HEK293 (cell line): ENCODE data around the gene ARL8B.

Experiments
- ZNF521 ChIP-seq: fragments of 450-650 bp; formaldehyde crosslinking; IDR thresholded peaks from 2 replicates; pipeline ENCODE4 v1.5.1; 2017; ENCODE audit warnings: missing biosample characterization, mild to moderate bottlenecking, missing genetic modification characterization
- ZNF544 ChIP-seq: fragments of 450-650 bp; formaldehyde crosslinking; IDR thresholded peaks from 2 replicates; pipeline ENCODE4 v1.5.0; 2017; ENCODE audit warnings: missing biosample characterization, missing genetic modification characterization
- ZNF571 ChIP-seq: fragments of 450-650 bp; formaldehyde crosslinking; IDR thresholded peaks from 2 replicates; pipeline ENCODE4 v1.5.0; 2017; ENCODE audit warnings: missing biosample characterization, missing genetic modification characterization
- TF ChIP-seq, protein P1 (sequence below): fragments of 450-650 bp; formaldehyde crosslinking; IDR thresholded peaks from 2 replicates; pipeline ENCODE4 v1.5.1; 2016; ENCODE audit warnings: missing biosample characterization, missing genetic modification characterization
- TF ChIP-seq, protein P2 (sequence below): fragments of 450-650 bp; formaldehyde crosslinking; IDR thresholded peaks from 2 replicates; pipeline ENCODE4 v1.5.1; 2016; ENCODE audit warnings: missing biosample characterization, missing genetic modification characterization

GRCh38 chr3:5144316-5144994 is 22.4 kb downstream of the ARL8B start:
- TF ChIP-seq, protein P1, sequence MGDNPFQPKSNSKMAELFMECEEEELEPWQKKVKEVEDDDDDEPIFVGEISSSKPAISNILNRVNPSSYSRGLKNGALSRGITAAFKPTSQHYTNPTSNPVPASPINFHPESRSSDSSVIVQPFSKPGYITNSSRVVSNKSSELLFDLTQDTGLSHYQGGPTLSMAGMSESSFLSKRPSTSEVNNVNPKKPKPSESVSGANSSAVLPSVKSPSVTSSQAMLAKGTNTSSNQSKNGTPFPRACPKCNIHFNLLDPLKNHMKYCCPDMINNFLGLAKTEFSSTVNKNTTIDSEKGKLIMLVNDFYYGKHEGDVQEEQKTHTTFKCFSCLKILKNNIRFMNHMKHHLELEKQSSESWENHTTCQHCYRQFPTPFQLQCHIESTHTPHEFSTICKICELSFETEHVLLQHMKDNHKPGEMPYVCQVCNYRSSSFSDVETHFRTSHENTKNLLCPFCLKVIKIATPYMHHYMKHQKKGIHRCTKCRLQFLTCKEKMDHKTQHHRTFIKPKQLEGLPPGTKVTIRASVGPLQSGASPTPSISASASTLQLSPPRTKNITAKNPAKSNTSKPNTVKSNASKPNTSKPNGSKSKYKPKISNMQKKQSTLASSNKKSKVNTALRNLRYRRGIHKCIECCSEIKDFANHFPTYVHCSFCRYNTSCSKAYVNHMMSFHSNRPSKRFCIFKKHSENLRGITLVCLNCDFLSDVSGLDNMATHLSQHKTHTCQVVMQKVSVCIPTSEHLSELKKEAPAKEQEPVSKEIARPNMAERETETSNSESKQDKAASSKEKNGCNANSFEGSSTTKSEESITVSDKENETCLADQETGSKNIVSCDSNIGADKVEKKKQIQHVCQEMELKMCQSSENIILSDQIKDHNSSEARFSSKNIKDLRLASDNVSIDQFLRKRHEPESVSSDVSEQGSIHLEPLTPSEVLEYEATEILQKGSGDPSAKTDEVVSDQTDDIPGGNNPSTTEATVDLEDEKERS, result no peak
- TF ChIP-seq, protein P2, sequence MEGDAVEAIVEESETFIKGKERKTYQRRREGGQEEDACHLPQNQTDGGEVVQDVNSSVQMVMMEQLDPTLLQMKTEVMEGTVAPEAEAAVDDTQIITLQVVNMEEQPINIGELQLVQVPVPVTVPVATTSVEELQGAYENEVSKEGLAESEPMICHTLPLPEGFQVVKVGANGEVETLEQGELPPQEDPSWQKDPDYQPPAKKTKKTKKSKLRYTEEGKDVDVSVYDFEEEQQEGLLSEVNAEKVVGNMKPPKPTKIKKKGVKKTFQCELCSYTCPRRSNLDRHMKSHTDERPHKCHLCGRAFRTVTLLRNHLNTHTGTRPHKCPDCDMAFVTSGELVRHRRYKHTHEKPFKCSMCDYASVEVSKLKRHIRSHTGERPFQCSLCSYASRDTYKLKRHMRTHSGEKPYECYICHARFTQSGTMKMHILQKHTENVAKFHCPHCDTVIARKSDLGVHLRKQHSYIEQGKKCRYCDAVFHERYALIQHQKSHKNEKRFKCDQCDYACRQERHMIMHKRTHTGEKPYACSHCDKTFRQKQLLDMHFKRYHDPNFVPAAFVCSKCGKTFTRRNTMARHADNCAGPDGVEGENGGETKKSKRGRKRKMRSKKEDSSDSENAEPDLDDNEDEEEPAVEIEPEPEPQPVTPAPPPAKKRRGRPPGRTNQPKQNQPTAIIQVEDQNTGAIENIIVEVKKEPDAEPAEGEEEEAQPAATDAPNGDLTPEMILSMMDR (tag by site-specific recombination), result no peak
- TF ChIP-seq ZNF521 (tag by site-specific recombination) (no peak), ZNF571 (tag by site-specific recombination) (no peak), ZNF544 (no peak)
